OCI-LY1 (cell line): Measurements from ENCODE around the gene PRKRA.

ENCODE experiments used
- EZH2 ChIP-seq: fragments of 200-600 bp; sonication (generic), shearing (Covaris generic); IDR thresholded peaks from 2 replicates; pipeline ENCODE4 v1.8.0; 2017; ENCODE audit warnings: borderline replicate concordance, mixed run types, mild to moderate bottlenecking, antibody characterized with exemption, low read length, moderate library complexity, mixed read lengths
- TF ChIP-seq, protein P1 (sequence below): fragments of 200-600 bp; sonication (generic), shearing (Covaris generic); IDR thresholded peaks from 2 replicates; pipeline ENCODE4 v1.5.1; 2017; ENCODE audit warnings: mild to moderate bottlenecking, antibody characterized with exemption, low read length, moderate library complexity, mixed read lengths

DNA sequence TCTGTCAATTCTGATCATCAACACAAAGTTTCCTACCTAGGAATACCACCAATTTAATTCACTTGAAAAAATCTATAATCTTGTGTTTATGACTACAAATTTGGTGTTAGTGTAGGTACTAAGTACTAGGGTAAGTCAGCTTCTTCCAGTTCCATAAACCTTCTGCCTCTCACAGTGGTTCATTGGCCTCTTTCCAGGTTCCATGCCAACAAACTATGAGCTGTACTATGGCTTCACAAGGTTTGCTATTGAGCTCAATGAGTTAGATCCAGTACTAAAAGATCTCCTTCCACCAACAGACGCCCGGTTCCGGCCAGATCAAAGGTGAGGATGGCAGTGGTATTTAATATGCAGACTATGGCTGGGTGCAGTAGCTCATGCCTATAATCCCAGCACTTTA, 58.8 kb downstream of the PRKRA start:
- TF ChIP-seq, protein P1, sequence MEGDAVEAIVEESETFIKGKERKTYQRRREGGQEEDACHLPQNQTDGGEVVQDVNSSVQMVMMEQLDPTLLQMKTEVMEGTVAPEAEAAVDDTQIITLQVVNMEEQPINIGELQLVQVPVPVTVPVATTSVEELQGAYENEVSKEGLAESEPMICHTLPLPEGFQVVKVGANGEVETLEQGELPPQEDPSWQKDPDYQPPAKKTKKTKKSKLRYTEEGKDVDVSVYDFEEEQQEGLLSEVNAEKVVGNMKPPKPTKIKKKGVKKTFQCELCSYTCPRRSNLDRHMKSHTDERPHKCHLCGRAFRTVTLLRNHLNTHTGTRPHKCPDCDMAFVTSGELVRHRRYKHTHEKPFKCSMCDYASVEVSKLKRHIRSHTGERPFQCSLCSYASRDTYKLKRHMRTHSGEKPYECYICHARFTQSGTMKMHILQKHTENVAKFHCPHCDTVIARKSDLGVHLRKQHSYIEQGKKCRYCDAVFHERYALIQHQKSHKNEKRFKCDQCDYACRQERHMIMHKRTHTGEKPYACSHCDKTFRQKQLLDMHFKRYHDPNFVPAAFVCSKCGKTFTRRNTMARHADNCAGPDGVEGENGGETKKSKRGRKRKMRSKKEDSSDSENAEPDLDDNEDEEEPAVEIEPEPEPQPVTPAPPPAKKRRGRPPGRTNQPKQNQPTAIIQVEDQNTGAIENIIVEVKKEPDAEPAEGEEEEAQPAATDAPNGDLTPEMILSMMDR: no peak
- TF ChIP-seq EZH2: no peak
